Cerebellar nuclear complex (tissue), 1 donor: ENCODE data around the gene KATNA1.
A peak's percentile ranks its signal among the peaks of the same experiment; 100 is the strongest.
"Not testable (repeated sequence)": the region's sequence is repeated elsewhere in the genome, so short reads cannot be mapped to it uniquely, and the experiment has no call there.

Experiments
- DNase-seq, 2 experiments: peaks; one replicate each; lab custom pipeline; 2025; lab: John Stamatoyannopoulos, UW

The KATNA1 gene

DNA sequence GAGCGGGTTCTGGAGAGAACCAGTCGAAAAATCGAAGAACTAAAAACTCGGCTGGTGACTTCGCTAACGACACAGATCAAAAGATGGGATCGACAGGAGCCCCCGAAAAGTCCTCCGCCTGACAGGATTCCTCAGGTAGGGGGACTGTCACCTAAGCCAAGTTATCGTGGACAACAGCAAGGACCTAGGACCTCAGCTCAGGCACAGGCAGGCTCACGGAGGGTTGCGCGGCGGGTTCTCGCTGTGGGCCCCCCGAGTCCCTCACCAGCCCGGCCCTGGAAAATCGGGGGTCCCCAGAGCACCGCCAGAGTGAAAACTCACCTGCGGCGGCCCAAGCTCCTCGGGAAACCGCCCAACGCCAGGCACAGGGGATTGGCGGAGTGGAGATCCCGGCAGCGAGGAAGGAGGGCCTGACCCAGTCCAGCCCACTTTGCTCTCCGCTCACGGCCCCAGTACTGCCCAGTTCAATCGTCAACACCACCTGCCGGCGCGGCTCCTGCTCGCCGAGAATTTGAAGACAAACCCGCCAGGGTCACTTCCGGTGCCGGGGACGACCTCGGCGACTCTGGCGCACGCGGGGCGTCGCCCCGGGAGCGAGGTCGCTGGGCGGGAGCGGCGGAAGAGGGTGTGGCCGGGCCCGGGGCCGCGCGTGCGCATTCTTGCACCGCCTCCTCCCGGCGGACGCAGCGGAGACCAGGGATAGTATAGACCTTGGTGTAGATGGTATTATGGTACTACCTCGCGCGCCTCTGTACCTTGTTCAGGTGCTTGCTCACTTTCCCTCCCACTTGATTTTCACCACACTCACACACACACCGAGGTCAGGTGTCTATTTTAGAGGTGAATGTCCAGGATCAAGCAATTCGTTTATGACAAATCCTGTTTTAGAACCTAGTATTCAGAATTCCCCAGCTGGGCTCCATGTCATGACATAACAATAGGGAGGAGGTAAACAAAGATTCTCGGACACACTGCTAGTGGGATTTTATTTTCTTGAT, at the start of gene KATNA1:
KATNA1 (minus strand) TSS at position 567 of the 998 bp plus-strand sequence. CDS start 10,167 bp downstream, outside the sequence.
- DNase-seq, result peak; percentile 2 to 49

DNA sequence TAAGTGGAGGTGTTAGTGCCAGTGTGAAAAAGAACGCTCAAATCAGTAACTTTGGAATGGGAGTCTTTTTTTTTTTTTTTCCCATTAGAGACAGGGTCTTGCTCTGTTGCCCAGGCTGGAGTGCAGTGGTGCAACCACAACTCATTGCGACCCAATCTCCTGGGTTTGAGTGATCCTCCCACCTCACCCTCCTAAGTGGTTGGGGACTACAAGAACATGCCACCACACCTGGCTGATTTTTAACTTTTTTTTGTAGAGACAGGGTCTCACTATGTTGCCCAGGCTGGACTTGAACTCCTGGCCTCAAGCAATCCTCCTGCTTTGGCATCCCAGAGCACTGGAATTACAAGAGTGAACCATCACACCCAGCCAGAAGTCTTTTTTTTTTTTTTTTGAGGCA, 49.7 kb upstream of the KATNA1 start:
- DNase-seq, result no peak

DNA sequence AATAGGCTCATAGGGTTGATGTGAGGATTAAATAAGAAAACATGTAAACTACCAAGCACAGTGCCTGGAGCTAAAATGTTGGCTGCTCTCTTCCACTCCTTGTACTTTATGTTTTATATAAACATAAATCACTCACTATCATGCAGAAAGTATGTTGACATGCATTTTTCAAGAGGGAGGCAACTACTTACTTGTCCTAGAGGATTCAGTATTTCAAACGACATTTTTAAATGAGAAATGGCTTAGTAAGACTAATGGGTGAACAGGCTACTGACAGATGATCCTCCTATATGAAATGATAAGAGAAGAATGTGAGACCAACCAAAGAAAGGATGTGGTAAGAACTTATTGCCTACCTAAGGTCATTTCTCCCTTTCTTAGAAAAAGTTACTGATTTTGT, 48.4 kb upstream of the KATNA1 start:
- no peak for DNase-seq

DNA sequence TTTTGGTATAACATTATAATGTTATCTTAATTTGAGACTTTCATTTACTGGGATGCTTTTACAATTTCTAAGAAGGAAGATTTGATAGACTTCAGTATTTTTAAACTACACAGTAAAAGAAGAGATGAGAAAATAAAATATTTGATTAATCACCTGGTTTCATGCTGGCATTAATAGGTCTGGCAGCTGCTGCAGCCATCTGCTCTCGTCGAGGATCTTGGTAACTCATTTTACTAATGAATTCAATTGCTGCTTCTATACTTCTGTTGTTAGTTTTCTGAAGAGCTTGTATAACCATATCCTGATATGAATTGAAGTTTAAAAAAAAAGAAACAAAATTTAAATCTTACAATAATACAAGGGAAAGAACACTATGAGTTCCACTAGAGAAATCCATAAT, 46.4 kb upstream of the KATNA1 start:
- no peak for DNase-seq

DNA sequence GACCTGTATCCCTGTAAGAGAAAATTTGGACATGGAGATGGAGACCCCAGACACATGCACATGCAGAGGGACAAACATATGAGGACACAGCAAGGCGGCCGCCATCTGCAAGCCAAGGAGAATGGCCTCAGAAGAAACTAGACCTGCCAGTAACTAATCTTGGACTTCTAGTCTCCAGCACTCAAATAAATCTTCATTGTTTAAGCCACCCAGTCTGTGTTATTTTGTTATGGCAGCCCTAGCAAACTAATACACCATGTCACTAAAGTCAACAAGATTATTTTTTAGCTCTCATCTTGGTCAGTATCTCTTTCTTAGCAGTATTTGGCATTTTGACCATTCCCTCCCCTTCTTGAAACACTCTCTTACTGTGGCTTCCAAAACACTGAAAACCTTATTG, 42.7 kb upstream of the KATNA1 start:
- no peak for DNase-seq

DNA sequence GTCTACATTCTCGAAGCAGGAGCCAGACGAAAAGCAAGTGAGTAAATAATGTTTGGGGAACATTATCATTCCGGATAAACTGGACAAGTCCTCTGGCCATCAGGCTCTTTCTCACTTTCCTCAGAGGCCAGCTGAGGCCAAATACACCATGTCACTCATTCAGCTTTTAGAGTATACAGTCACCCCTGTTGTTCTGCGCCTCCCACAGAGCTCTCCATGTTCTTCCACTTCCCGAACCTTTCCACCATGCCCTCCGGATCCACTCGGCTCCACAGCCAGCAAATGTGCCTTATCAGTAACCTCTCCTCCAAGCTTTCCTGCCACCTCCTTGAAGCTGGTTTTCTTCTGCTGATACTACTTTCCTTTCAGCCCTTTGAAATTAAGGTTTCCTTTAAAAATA, 37.7 kb upstream of the KATNA1 start:
- DNase-seq, result no peak

DNA sequence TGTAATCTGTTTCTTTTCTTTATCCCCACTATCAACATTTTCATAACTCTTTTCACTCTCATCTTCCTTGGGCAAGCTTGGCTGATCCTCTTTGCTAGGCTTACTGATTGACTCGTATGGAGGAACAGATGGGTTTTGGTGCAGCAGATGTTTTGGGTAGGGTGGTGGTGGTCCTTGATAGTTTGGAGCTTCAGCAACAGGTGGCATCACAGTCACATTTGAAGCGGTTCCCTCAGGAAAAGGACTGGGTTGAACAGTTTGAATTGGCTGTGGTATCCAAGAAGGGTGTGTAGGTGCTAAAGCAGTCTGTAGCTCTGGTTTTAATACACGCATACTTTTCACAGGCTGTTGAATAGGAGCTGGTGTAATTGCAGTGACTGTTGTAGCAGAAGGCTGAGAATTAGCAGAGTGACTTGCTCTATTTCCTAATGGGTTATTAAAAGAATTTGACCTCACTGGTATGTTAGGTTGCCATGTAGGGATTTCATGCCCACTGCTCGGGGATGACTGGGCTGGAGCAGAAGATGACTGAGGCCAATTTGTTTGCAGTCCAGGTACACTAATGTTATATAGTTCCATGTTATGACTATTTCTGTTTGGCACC, 34.8 kb upstream of the KATNA1 start:
- no peak for DNase-seq

DNA sequence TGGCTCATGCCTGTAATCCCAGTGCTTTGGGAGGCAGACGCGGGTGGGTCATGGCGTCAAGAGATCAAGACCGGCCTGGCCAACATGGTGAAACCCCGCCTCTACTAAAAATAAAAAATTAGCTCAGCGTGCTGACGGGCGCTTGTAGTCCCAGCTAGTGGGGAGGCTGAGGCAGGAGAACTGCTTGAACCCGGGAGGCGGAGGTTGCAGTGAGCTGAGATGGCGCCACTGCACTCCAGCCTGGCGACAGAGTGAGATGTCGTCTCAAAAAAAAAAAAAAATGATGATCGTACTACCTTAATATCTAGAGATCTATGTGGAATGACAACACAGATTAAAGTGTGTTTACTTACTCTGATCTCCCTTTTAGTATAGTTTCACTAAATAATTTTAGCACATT, 33.3 kb upstream of the KATNA1 start:
- not testable (repeated sequence) for DNase-seq

DNA sequence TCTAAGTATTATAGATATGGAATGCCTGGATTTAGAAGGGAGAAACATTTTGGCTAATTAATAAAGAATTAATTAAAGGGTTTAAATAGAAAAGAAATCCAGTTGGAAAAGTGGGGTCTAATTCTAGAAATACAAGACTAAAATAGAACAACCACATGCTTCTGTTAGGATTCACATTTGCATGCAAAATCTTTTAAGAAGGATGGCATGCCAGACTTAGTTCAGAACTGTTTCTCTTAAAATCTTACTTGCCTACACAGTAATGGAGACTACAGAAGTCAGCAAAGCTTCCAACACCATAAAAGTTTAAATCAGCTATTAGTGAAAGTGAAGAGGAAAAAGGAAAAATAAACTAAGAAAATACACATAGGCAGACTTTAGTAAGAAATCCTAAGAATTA, 32.7 kb upstream of the KATNA1 start:
- no peak for DNase-seq

DNA sequence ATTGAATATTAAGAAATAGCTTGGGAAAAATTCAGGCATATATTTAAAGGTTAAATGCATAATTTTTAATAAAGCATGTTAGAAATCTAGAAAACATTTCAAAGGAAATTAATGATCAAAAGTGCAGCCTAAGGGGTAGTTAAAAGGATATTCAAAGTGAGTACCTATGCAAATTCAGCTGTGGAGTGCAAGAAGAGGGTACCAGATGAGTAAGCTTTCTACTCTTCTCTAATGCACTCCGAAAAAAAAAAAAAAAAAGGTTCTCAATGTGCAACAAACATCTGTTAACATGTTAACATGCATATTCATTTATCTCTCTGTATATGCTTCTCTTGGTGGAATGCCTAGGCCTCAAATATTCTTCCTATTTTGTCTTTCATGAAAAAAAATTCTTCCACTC, 32.0 kb upstream of the KATNA1 start:
- DNase-seq, result no peak

DNA sequence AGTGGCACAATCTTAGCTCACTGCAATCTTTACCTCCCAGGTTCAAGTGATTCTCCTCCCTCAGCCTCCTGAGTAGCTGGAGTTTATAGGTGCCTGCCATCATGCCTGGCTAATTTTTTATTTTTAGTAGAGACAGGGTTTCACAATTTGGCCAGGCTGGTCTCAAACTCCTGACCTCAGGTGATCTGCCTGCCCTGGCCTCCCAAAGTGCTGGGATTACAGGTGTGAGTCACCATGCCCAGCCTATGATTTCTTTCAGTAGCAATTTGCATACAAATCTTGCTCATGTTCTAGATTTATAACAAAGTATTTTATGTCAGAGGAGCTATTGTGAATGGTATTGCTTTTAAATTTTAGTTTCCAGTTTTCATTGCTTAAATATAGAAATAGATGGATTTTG, 23.8 kb upstream of the KATNA1 start:
- DNase-seq, result not testable (repeated sequence)

DNA sequence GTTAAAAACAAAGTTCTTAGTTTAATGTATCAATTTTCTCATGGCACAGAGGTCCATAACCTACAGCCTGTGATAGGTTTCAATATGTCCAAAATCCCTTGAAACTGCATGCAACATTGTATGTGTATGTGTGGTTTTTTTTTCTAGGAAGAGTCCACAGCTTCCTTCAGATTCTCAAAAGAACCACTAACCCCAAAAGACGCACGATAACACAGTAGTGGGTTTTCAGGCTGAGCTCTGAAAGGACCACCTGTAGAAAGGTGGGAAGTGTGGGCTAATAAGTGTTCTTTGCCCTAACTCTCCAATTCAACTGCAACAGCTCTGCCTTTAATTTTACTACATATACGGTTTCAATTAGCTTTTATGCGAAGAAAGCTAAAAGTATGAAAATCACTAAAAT, 11.5 kb upstream of the KATNA1 start:
- DNase-seq, result no peak

DNA sequence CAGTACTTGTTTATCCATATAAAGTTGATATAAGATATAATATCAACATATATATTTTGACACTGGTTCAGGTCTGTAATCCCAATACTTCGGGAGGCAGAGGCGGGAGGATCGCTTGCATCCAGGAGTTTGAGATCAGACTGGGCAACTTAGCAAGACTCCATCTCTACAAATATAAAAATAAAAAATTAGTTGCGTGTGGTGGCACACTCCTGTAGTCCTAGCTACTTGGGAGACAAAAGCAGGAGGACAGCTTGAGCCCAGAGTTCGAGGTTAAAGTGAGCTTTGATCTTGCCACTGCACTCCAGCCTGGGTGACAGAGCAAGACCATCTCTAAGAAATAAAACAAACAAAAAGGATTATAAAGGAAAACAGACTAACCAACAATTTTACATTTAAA, 8.9 kb upstream of the KATNA1 start:
- no peak for DNase-seq

DNA sequence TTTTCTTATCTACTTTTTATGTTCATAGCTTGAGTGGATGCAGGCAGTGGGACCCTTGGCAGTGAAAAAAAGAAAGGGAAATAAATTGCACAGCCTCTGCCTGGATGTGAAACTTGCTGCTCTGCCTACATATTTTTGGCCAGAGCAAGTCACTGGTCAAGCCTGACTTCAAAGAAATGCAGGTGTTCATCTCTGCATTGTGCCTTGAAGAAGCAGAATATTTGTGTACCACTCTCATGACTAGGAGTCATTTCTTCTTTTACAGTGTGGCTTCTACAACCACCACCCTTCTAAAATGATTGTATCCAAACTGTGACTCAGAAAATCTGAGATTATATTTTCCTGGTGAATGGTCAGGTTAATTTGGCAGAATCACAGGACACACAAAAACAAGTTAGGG, 2.5 kb upstream of the KATNA1 start:
- no peak for DNase-seq

DNA sequence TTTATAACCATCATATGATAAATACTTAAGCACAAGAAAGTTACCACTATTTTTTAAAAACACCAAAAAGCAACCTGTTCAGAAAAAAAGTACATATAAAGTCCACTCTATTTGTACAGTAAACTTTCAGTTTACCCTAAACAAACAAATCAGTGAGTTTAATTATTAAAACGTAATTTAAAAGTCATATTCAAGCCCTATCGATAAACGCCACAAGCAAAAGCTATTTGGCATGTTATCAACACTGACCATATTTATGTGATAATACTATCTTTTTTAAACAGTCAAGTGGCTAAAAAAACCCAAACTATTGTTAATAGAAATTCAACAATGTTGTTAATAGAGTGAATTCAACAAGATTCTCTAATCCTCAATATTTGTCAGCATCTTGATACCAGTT, 1.9 kb downstream of the KATNA1 start:
- DNase-seq, result no peak

DNA sequence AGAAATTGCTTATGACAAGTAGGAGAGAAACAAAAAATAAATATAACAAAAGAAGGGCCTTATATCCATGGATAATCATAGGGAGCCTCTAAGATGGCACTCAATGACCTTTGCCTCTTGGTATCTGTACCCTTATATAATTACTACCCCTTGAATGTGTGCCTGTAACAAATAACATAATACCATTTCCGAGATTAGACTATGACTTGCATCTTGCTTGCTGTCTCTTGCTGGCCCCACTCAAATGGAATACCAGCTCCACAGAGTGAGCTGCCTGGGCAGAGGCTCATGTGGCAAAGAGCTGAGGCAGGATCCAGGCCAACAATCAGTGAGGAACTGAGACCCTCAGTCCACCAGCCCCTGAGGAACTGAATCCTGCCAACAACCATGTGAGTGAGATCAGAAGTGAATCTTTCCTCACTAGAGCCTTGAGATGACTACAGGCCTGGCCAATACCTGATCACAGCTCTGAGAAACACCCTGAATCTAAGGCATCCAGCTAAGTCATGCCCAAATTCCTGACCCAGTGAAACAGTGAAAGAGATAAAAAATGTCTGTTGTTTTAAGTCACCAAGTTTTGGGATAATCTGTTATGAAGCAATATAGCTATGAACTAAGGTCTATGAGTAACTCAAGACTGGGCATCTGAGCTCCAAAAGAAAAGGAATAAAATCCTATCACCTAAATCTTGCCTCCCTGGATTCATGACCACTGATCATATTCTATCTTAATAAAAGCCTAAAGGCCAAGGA, 5.5 kb downstream of the KATNA1 start:
- no peak for DNase-seq

DNA sequence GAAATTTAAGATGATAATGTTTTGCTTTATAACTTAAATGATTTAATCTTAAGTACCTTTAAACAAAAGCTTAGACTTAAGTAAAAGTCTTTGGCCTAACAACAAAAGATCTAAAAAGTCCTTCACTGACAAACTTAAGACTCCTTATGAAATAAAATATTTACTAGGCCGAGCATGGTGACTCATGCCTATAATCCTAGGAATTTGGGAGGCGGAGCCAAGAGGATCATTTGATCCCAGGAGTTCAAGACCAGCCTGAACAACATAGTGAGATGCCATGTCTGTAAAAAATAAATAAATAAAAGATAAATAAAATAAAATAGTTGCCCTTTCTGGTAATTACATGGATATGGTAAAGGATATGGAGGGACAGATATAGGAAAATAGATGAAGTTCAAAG, 12.4 kb downstream of the KATNA1 start:
- DNase-seq, result no peak

DNA sequence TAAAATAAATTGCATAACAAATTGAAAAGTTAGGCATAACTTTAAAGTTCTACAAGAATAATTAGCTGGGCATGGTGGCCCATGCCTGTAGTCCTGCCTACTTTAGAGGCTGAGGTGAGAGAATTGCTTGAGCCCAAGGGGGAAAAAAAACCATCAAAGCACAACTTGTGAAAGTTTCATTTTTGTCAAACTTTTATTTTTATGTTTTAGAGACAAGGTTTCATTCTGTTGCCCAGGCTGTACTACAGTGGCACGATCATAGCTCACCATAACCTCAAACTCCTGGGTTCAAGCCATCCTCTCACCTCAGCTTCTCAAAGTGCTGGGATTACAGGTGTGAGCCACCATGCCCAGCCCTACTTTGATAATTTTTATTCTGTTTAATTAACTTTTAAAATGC, 14.2 kb downstream of the KATNA1 start:
- no peak for DNase-seq

DNA sequence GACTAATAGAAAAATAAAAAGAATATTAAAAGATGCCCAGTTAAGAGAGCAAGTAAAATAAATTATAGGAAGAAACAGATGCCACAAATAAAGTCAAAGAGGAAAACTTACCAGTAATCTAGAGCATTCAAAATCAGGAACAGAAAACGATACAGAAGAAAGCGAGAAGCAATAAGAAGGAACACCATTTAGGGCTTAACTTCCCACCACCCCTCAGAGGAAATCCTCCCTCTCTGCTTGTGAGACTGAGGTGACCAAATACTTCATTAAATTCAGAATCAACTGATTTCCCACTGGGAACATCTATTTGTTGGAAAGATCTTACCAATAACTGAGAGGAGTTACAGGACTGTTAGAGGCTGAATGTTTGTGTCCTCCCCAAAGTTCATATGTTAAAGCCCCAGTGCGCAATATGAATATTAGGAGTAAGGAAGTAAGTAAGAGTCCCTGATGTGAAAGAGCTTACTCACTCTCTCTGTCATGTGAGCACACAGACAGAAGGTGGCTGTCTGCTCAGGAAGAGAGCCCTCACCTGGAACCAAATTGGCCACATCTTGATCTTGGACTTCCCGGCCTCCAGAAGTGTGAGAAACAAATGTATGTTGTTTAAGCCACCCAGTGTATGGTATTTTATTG, 19.5 kb downstream of the KATNA1 start:
- DNase-seq, result no peak

DNA sequence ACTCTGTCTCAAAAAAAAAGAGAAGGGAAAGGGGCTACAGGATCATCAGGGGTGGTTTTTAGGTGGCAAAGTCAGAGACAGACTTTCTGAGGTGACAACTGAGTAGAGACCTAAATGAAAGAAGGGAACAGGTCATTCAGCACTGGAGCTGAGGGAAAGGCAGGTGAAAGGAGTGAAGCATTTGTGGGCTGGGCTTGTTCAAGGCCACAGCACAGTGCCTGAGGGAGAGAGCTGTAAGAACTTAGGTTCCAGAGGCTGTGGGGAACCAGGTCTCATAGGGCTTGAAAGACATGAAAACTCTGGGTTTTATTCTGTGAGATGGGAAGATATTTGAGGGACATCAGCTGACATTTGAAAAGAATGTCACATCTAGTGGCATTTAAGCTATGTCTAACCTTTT, 20.8 kb downstream of the KATNA1 start:
- no peak for DNase-seq

DNA sequence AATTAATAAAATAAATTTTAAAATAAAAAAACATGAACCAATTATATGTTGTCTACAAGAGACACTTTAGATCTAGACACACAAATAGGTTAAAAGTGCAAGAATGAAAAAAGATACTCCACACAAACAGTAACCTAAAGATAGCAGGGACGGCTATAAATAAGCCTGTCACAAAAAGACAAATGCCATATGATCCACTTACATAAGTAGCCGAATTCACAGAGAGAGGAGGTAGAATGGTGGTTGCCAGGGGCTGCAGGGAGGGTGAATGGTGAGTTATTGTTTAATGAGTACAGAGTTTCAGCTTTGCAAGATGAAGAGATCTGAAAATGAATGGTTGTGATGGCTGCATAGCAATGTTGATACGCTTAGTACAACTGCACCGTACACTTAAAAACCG, 32.7 kb downstream of the KATNA1 start:
- no peak for DNase-seq

DNA sequence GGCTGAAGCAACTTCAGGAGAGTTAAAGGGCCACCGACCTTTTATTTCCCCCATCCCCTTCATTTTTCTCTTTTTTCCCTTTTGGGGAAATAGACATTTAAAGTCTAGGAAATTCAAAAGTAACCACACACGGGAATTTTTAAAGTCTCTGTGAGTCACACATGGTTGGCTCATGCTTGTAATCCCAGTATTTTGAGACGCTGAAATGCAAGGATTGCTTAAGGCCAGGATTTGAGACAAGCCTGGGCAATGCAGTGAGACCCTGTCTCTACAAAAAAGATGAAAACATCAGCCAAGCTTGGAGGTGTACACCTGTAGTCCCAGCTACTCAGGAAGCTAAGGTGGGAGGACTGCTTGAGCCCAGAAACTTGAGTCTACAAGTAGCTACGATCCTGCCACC, 34.2 kb downstream of the KATNA1 start:
- no peak for DNase-seq
